ENCODE measurements around the gene TEAD4.
A peak's percentile ranks its signal among the peaks of the same experiment; 100 is the strongest.

Gene TEAD4

DNA sequence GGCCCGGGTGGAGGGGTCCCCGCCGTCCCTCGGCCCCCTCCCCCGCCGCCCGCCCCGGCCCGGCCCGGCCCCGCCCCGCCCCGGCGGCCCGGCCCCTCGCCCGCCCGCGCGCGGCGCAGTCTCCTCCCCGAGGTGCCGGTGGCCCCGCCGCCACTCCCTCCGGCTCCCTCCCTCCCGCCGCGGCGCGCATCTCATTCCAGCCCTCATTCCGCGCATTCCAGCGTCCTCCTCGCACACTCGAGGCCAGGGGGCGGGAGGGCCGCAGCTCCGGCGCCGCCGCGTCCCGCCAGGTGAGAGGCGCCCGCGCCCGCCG is at the start of gene TEAD4:
TSS of gene TEAD4 (plus strand) at position 206 of the 313 bp plus-strand sequence.
- peak in 1 of 2 donors; percentile 51 for DNase-seq

DNA sequence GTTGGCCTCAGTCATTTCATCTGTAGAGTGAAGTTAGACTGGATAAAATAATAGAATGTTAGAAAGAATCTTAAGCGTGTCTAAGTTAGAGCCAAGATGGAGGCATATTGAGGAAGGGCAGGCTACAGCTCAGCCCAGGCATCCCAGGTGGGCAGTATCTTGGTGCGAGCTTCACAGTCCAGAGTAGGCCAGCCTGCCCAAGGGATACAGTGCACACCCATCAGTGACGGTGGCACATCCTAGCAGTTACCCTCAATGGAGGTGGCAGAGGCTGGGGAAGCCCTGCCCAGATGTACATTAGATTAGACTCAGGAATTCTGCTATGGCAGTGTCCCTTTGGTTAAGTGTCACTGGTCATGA is 47.0 kb upstream of the TEAD4 start:
- DNase-seq = no peak

DNA sequence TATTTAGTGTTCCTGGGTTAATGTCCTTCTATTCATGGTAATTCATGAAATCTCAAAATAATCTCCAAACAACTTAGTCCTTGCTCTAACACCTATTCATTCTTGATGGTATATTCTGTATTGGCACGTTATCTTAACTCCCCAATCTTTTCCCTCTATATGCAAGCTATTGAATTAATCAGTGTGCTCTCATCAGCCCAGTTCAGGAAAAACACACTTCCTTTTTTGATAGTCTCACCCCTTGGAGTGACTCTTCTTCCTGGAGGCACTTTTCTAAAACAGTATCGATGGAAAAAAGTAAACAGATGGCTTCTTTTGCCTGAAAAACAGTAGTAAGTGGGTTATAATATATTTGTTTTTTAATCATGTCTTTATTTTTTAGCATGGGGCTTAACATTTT is 39.9 kb upstream of the TEAD4 start:
- DNase-seq = no peak

DNA sequence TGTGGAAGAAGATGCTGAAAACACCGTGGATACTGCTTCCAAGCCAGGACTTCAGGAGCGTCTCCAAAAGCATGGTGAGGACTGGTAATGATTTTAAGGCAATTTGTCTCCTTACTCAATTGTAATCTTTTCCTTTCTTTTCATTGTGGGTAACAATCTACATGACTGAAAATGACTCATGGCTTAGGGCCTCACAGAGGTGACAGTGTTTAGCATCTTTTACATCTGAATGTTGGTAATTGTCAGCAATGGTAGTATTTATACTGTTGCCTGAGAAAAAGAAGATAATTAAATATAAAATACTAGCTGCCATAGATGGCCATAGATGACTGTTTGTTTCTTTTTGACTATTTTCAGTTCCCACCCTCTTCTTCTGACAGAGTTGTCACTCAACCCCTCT is 36.9 kb upstream of the TEAD4 start:
- no peak for DNase-seq

DNA sequence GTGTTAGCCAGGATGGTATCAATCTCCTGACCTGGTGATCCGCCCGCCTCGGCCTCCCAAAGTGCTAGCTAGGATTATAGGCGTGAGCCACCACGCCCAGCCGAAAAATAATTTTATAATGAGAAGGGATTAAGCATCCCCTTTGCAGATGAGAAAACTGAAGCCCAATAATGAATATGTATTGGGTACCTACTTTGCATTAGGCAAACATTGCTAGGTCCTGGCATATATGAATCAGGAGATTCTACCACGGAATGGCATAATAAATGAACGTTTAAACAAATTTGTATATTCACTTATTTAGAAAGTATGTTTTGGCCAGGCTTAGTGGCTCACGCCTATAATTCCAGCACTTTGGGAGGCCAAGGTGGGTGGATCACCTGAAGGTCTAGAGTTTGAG is 36.1 kb upstream of the TEAD4 start:
- no peak for DNase-seq

DNA sequence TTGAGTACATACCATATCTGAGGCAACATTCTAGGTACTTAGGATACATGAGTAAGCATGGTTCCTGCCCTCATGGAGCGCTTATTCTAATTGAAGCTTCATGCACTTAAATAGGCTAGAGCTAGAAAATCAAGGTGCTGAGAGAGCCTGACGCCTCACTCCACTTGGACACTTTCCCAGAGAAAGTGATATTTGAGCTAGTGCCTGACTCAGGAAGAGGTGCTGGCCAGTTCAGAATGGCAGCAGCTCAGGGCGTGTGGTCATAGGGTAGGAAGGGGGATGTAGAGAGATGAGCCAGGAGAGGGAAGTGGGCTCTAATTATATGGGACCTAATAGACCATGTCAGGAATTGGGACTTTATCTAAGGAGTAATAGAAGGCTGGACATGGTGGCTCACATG is 35.2 kb upstream of the TEAD4 start:
- no peak for DNase-seq

GRCh38 chr12:2925322-2925995 is 33.7 kb upstream of the TEAD4 start:
- DNase-seq = no peak

DNA sequence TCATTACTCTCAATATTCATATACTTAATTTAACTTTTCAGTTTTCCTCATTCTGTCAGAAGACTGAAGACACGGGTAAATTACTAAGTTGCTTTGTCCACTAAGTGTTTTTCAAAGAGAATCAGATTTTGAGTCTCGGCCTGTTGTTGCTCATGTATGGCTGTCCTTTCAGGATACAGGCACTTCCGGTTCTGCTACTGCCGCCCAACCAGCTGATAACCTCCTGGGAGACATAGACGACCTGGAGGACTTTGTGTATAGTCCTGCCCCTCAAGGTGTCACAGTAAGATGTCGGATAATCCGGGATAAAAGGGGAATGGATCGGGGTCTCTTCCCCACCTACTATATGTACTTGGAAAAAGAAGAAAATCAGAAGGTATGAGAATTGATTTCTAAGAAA is 28.3 kb upstream of the TEAD4 start:
- DNase-seq = no peak

DNA sequence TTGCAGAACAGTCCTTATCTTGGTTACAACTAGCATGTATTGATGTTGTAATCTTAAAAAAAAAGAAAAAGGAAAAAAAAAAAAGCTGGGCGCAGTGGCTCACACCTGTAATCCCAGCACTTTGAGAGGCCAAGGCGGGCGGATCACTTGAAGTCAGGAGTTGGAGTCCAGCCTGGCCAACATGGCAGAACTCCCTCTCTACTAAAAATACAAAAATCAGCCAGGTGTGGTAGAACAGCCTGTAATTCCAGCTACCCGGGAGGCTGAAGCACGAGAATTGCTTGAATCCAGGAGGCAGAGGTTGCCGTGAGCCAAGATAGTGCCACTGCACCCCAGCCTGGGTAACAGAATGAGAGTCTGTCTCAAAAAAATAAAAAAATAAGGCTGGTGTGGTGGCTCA is 25.6 kb upstream of the TEAD4 start:
- DNase-seq = no peak

GRCh38 chr12:2934371-2934770 is 24.8 kb upstream of the TEAD4 start:
- no peak for DNase-seq

DNA sequence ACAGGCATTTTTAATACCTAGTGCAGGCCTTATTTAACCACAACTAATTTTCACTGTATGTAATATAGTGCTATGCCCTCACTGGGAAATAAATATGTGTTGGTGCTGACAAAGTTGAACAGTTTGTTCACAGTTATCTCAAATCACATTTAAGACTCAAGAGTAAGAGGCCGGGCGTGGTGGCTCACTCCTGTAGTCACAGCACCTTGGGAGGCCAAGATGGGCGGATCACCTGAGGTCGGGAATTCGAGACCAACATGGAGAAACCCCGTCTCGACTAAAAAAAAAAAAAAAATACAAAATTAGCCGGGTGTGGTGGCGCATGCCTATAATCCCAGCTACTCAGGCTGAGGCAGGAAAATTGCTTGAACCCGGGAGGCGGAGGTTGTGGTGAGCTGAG is 22.9 kb upstream of the TEAD4 start:
- no peak for DNase-seq

- no peak for DNase-seq
These were observed 21.7 kb upstream of the TEAD4 start for GRCh38 chr12:2937500-2937899.

GRCh38 chr12:2939191-2939590 is 20.0 kb upstream of the TEAD4 start:
- DNase-seq = no peak

DNA sequence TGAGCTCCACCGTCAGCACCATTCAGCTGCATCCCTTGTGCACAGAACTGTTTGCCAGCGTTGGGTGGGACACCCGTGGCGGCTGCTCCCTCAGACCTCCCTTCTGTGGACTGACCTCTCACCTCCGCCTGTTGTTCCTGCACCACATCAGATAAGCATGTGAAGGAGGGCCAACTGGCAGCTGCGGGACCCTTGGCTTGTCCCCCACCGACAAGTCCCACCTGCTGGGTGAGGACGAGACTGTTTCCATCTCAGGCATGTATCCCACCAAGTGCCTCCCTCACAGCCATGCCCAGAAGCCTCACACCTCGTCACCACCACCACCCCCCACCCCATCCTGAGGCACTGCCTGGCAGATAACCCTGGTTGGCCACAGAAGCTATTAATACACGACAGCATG is 18.6 kb upstream of the TEAD4 start:
- DNase-seq = no peak

- DNase-seq = no peak
These were observed 17.7 kb upstream of the TEAD4 start for GRCh38 chr12:2941524-2941923.

DNA sequence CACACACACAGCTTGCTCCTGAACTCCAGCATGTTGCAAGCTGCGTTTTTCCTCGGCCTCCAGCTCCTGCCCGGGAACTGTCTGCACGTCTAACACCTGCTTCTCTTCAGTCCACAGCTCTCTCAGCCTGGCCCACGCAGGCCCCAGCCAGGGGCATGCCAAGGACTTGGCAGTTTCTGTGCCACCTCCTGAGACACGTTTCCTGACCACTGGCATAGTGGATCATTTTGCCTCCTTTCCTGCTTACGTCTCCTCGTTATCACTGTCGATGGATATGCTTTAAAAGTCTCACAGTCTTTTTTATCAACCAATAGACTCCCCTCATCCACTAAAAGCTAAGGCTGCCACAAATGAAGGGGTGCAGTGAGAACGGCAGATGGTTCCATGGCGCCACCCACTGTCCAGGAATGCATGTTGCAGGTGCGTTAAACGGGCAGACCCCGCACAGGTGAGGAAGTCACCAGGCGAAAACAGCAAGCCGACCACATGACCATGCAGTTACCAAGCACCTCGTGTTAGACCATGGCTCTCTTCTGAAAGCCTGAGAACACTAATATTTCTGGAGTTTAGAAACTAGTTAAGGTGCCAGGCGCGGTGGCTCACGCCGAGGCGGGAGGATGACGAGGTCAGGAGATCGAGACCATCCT is 14.7 kb upstream of the TEAD4 start:
- DNase-seq = peak; percentile 63 to 73

DNA sequence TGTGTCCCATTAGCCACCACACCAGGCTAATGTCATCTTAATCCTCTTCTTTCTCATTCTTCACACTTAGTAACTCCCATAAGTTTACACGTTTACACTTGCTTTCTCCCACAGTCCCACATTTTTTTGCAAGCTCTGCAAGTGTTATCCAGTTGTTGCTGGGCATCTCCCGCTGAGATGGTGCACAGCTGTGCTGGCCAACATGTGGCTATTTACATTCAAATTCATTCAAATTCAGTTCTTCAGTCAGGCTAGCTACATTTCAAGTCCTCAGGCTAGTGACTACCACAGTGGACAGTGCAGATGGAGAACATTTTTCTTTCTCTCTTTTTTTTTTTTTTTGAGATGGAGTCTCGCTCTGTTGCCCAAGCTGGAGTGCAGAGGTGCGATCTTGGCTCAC is 9.8 kb upstream of the TEAD4 start:
- no peak for DNase-seq

GRCh38 chr12:2955888-2956287 is 3.3 kb upstream of the TEAD4 start:
- no peak for DNase-seq

GRCh38 chr12:2957816-2958431 is 1.3 kb upstream of the TEAD4 start:
- DNase-seq = no peak

DNA sequence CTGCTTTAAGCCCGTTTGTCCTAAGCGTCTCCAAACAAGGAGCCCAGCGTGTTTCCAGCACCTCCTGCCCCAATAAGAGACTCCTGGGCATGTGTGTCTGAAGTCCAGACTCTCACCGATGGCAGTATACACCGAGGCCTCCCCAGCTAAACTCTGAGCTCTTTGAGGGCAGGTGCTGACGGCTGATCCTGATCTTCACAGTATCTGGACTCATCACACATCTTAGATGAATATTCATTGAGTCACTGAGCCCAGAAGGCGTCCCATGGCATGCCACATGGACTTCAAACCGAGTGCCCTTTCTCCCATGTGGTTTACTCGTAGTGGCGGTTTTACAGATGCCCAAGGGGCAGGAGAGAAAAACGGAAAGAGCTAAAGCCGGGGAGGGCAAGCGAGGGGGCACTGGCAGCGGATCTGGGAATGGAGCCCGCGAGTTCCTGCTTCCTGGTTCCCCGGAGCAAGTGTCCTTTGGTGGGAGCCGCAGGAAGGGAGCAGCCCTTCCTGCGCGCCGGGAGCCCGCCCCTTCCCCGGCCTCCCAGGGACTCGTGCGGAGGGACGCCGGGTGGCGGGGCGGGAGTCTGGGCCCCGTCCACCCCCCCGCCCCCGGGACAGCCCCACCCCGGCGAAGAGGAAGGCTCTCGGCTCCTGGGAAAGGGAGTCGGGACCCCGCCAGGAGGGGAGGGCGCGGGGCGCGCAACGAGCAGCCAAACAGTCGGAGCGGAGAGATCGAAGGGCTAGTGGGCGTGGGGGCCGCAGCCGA is 585 bp upstream of the TEAD4 start:
- peak in 1 of 2 donors; percentile 6 for DNase-seq

- peak in 1 of 2 donors; percentile 43 for DNase-seq
These were observed 550 bp downstream of the TEAD4 start for GRCh38 chr12:2959505-2960389.

GRCh38 chr12:2960390-2960956 is 1.3 kb downstream of the TEAD4 start:
- DNase-seq = peak; percentile 19 to 22

Data from stimulated activated CD4-positive, alpha-beta T cell treated with anti-CD3 and anti-CD28 coated beads, Interleukin-2, amount 100 ng/mL, for 24 hours (primary cell).